Heart left ventricle (tissue), 13 donors: ENCODE results near the gene ZNF718.

ENCODE experiments used
- POLR2A ChIP-seq, 2 donors: fragments of 450-650 bp; IDR thresholded peaks; one replicate each; pipeline ENCODE4 v1.6.1; 2017; ENCODE audit warnings: antibody characterized with exemption in 2 of 2, mild to moderate bottlenecking in 2 of 2, moderate library complexity in 2 of 2
- TF ChIP-seq, protein P1 (sequence below), 12 donors: fragments of 200-600 bp; sonication (generic) in 4 of 12; IDR thresholded peaks; one replicate each; pipeline versions ENCODE4 v1.5.0 to v1.8.0; 2018 to 2022; ENCODE audit warnings: antibody characterized with exemption in 12 of 12, mild to moderate bottlenecking in 5 of 12
- donor health status: ischemic (EF 13 %, LVEDD 7.1; RV severe dilation, severe dysfunction).
- donor health status: DM: no; HTN: yes; CAD: no.
- donor health status: DM: no; HTN: no; CAD: no.
- donor health status: ischemic (EF 25% LVEDD 6.9; RV normal size, moderate dysfunction).
- donor health status: ischemic (EF 25% LVEDD 5.7; RV mildly dilated, moderate dysfunction).
- donor health status: ischemic (EF 35%, LVEDD 5.7; RV mildly dilated, moderate dysfunction).
- donor health status: nonischemic (EF 11% LVEDD 7.7; RV severe dilation, severe dysfunction).
- donor health status: DM: yes; HTN: yes; CAD: no.
- donor health status: PGD.
- donor health status: ischemic (EF 29% LVEDD 5.4; RV normal size, mild dysfunction).
- donor health status: nonischemic (EF 23%, LVEDD 6.1; RV moderate dilation, normal function).

DNA sequence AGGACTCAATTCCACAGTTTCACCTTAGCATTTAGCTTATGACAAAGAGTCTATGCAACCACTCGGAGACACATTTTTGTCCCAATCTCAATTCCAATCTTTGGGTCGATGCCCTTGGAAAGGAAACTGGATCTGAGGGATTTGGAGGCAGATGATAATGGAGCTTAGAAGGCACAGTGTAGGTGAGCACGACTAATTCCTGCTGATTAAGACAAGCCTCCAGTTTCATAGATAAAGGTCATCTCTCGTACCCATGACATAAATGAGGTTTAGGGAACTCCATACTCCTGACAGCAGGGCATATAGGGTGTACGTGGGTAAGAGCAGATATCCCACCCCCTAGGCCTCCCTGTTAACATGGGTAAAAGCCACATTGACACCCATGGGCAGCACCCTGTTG is 24.4 kb upstream of the ZNF718 start:
- TF ChIP-seq, protein P1, sequence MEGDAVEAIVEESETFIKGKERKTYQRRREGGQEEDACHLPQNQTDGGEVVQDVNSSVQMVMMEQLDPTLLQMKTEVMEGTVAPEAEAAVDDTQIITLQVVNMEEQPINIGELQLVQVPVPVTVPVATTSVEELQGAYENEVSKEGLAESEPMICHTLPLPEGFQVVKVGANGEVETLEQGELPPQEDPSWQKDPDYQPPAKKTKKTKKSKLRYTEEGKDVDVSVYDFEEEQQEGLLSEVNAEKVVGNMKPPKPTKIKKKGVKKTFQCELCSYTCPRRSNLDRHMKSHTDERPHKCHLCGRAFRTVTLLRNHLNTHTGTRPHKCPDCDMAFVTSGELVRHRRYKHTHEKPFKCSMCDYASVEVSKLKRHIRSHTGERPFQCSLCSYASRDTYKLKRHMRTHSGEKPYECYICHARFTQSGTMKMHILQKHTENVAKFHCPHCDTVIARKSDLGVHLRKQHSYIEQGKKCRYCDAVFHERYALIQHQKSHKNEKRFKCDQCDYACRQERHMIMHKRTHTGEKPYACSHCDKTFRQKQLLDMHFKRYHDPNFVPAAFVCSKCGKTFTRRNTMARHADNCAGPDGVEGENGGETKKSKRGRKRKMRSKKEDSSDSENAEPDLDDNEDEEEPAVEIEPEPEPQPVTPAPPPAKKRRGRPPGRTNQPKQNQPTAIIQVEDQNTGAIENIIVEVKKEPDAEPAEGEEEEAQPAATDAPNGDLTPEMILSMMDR (IDR thresholded peaks at IDR 0.05) = no peak
- no peak for TF ChIP-seq POLR2A (IDR thresholded peaks at IDR 0.05)
